GM19351 (cell line): ENCODE measurements around the gene SUSD4.
"Not testable (repeated sequence)": the region's sequence is repeated elsewhere in the genome, so short reads cannot be mapped to it uniquely, and the experiment has no call there.

Experiments used
- ATAC-seq: cut with Tn5 transposase; IDR thresholded peaks from one replicate; pipeline ENCODE4 v1.9.1; 2021; ENCODE audit warnings: mild to moderate bottlenecking, moderate library complexity; ENCODE audit not compliant: unreplicated experiment

The SUSD4 gene

GRCh38 chr1:223257856-223258550 lies 106.0 kb downstream of the SUSD4 start:
- no peak for ATAC-seq

- ATAC-seq = no peak
Observed at GRCh38 chr1:223256034-223256433, 107.9 kb downstream of the SUSD4 start.

- ATAC-seq = no peak
Observed at GRCh38 chr1:223253916-223254315, 110.1 kb downstream of the SUSD4 start.

GRCh38 chr1:223251387-223251786 lies 112.6 kb downstream of the SUSD4 start:
- ATAC-seq = not testable (repeated sequence)

DNA sequence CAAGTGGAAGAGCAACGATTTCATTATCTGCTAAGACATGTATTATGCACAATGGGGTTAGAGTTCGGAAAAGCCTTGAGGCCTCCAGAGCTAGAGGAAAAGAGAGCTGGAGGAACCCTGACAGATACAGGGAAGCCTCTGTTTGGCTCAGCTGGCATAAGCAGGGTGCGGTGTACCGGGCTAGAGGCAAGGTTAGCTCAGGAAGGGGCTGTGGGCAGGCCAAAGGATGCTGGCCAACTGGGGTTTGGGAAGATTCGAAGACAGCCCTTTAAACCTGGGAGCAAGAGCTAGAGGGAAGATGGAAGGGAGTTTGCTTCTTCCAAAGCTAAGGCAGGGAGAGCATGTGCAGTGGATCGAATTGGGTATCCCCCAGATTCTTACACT lies 113.4 kb downstream of the SUSD4 start:
- ATAC-seq = no peak

GRCh38 chr1:223249854-223250631 lies 113.9 kb downstream of the SUSD4 start:
- no peak for ATAC-seq

DNA sequence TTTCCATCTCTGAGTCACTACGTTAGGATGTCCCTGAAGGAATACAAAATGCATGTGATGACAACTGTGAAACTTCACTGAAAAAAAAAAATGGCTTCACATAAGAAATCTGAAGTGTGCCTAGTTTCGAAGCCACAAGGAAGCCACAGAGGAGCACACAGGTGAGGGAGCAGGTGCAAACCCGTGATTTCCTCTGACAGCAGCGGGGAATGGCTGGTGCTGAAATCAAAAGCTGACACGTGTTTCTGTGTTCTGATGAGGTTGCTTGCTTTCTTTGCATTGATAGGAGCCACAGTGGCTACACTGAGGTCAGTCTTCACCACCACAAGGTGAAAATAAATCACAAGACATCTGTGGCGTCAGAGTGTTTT lies 115.2 kb downstream of the SUSD4 start:
- no peak for ATAC-seq

GRCh38 chr1:223248001-223248769 lies 115.8 kb downstream of the SUSD4 start:
- ATAC-seq = no peak

GRCh38 chr1:223246476-223247112 lies 117.4 kb downstream of the SUSD4 start:
- ATAC-seq = no peak

DNA sequence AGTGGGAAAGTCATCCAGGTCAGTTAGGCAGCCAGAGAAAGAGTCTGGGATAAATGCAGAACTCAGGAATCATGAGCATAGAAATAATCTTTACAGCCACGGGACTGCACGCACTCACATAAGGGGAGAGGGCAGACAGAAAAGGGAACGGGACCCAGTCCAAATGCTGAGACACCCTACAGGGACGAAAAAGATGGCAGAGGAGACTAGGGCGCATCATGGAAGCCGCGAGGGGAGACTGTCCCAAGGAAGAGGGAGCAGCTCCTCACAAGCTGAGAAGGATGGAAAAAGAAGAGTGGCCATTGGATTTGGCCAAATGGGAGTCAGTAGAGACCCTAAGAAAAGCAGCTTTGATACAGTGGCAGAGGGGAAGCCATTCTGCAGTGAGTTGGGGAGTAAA lies 118.0 kb downstream of the SUSD4 start:
- ATAC-seq = no peak

DNA sequence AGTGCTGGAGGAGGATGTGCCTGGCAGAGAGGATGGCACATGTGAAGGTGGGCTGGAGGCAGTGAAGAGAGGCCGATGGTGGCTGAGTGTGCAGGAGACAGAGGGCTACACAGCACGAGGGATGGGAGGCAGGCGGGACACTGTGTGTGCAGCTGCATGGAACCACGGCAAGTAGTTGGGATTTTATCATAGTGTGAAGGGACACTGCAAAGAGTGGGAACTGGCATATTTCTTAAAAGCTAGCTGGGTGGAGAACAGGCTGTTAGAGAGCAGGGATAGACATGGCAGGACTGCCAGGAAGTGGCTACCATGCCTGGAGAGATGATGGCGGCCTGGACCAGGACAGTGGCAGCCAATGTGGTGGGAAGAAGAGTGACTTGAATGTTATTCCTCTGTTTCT lies 118.6 kb downstream of the SUSD4 start:
- no peak for ATAC-seq

- peak; percentile 59 for ATAC-seq
Observed at GRCh38 chr1:223244366-223245103, 119.4 kb downstream of the SUSD4 start.

GRCh38 chr1:223243441-223244050 lies 120.4 kb downstream of the SUSD4 start:
- ATAC-seq = no peak

- ATAC-seq = no peak
Observed at GRCh38 chr1:223242971-223243370, 121.0 kb downstream of the SUSD4 start.

- no peak for ATAC-seq
Observed at GRCh38 chr1:223242382-223242955, 121.5 kb downstream of the SUSD4 start.

DNA sequence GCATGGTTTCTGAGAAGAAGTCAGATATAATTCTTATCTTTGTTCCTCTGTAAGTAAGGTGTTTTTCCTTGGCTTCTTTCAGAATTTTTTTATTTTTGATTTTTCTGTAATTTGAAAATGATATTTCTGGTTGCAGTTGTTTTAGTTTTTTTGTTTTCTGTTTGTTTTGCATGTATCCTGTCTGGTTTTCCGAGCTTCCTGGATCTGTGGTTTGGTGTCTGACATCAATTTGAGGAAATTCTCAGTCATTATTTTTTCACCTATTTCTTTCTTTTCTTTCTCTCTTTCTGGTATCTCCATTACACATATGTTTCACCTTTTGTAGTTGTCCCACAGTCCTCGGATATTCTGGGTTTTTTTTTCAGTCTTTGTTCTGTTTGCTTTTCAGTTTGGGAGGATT lies 123.9 kb downstream of the SUSD4 start:
- no peak for ATAC-seq

DNA sequence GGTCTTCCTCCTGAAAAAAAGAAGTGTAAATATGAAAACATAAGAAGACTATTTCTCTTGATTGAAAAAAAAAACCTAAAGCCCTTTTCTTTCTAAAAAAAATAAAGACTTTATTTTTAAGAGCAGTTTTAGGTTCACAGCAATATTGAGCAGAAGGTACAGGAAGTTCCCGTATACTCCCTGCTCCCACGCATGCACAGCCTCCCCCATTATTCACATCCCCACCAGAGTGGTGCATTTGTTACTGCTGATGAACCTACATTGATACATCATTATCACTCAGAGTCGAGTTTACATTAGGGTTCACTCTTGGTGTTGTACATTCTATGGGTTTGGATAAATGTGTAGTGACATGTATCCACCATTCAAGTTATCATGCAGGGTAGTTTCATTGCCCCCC lies 128.9 kb downstream of the SUSD4 start:
- no peak for ATAC-seq

DNA sequence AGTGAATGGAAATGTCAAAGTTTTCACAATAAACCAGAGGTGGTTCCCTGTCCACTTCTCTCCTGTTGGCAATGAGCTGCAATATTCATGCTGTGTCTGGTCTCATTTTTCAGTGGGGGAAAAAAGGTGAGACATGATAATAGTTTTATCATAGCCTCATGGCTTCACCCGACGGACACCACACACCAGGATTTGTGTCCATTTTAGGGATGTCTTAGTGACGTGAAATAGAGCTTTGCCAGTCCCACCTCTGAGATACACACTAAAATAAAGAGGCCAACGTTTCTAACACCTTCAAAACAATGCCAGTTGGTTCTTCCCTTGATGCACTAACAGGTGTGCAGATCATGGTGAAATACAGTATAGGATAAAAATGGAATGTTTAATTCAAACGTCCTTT lies 129.4 kb downstream of the SUSD4 start:
- no peak for ATAC-seq

- ATAC-seq = no peak
Observed at GRCh38 chr1:223234170-223234514, 129.8 kb downstream of the SUSD4 start.
